Common myeloid progenitor, CD34-positive (primary cell): Measurements from ENCODE around the gene DSG2.

Experiments used
- CTCF ChIA-PET: fragments of 350-600 bp; sonication (Branson Sonifier 250); formaldehyde crosslinking; loops from one replicate; lab custom pipeline; 2021; ENCODE audit warnings: antibody characterized with exemption; lab: Charles Lee
- POLR2A ChIA-PET: fragments of 350-600 bp; sonication (Branson Sonifier 250); formaldehyde crosslinking; loops from one replicate; lab custom pipeline; 2021; ENCODE audit warnings: antibody characterized with exemption; lab: Charles Lee
- DNase-seq, 3 donors: peaks; one replicate each; pipeline versions ENCODE4 v3.0.0 to v3.0.0-alpha.2; 2013
- H3K27ac ChIP-seq, 2 experiments: 1 replicate in 1 of 2; 2 replicates in 1 of 2; pipeline ENCODE4 v1.7.0; 2013; ENCODE audit warnings: inconsistent platforms in 2 of 2, low read length in 2 of 2, mild to moderate bottlenecking in 2 of 2, low read depth in 1 of 2, moderate library complexity in 1 of 2; ENCODE audit not compliant: severe bottlenecking in 2 of 2, insufficient read depth in 1 of 2, poor library complexity in 1 of 2
- H3K27me3 ChIP-seq, 5 experiments: replicated peaks in 2 of 5; 1 replicate in 3 of 5; 2 replicates in 2 of 5; pipeline versions ENCODE4 v1.6.1 to v1.7.0; 2013; ENCODE audit warnings: low read length in 4 of 5, mild to moderate bottlenecking in 2 of 5, moderate library complexity in 2 of 5, inconsistent platforms in 1 of 5; ENCODE audit not compliant: insufficient read depth in 5 of 5, control insufficient read depth in 4 of 5
- H3K36me3 ChIP-seq, 4 experiments: 1 replicate in 2 of 4; 2 replicates in 2 of 4; pipeline versions ENCODE4 v1.6.1 to v1.7.0; 2013; ENCODE audit warnings: low read length in 3 of 4, control low read depth in 1 of 4, mild to moderate bottlenecking in 1 of 4; ENCODE audit not compliant: control insufficient read depth in 4 of 4, insufficient read depth in 4 of 4
- H3K4me1 ChIP-seq, 4 experiments: 1 replicate in 3 of 4; 2 replicates in 1 of 4; pipeline versions ENCODE4 v1.6.1 to v1.7.1; 2013; ENCODE audit warnings: low read length in 3 of 4, mild to moderate bottlenecking in 3 of 4, control low read depth in 1 of 4, inconsistent platforms in 1 of 4, moderate library complexity in 1 of 4; ENCODE audit not compliant: control insufficient read depth in 4 of 4, insufficient read depth in 4 of 4; ENCODE audit errors: control extremely low read depth in 1 of 4
- H3K4me3 ChIP-seq, 7 experiments: 1 replicate in 4 of 7; 2 replicates in 3 of 7; pipeline versions ENCODE4 v1.5.1 to v1.7.0; 2013; ENCODE audit warnings: mild to moderate bottlenecking in 7 of 7, low read length in 6 of 7, moderate library complexity in 6 of 7, inconsistent platforms in 2 of 7, low read depth in 2 of 7, control low read depth in 1 of 7; ENCODE audit not compliant: insufficient read depth in 4 of 7, control insufficient read depth in 1 of 7; ENCODE audit errors: extremely low read depth in 1 of 7
- H3K9me3 ChIP-seq, 5 experiments: 1 replicate in 4 of 5; 2 replicates in 1 of 5; pipeline versions ENCODE4 v1.6.1 to v1.7.1; 2013; ENCODE audit warnings: low read length in 4 of 5, mild to moderate bottlenecking in 2 of 5, inconsistent platforms in 1 of 5, low read depth in 1 of 5, moderate library complexity in 1 of 5; ENCODE audit not compliant: control insufficient read depth in 4 of 5, insufficient read depth in 2 of 5; ENCODE audit errors: control extremely low read depth in 1 of 5
- WGBS: methylation state at CpG from one replicate; pipeline ENCODE4 v1.1.5; 2013; ENCODE audit not compliant: insufficient coverage; 5-methylcytosine and 5-hydroxymethylcytosine counted together

The DSG2 gene

GRCh38 chr18:31498574-31499524, 872 bp downstream of the DSG2 start:
- DNase-seq: peak in 2 of 3 donors; percentile 36 to 39
- WGBS: 18% methylated on average over 13 of the region's 22 CpGs
- peak overlapping the region; percentile 20 to 79 for H3K27ac ChIP-seq

GRCh38 chr18:31500051-31500688, 2.2 kb downstream of the DSG2 start:
- no peaks in the 10 kb centered on the region for H3K9me3 ChIP-seq
- peak in 1 of 3 donors; percentile 43 for DNase-seq
- H3K4me1 ChIP-seq: peaks cover 14 to 38% (median 24%) of the 10 kb centered on the region in 4 experiments
- ChIA-PET CTCF (interaction anchor here (1.4 to 1.9 kb wide), 3 partner anchors 9 to 76 kb away, joined by 4 to 5 read pairs (median 4); no protein-coding TSS in a partner anchor), POLR2A (interaction anchor here (0.6 kb wide), 1 partner anchor 91 kb away, joined by 5 read pairs; no protein-coding TSS in a partner anchor)
- no peaks in the 10 kb centered on the region for H3K36me3 ChIP-seq
- 49% methylated on average over 6 of the region's 6 CpGs for WGBS
- H3K27ac ChIP-seq: no peak overlapping the region
- peaks cover 0 to 2% (median 0%) of the 10 kb centered on the region in 5 experiments for H3K27me3 ChIP-seq
- H3K4me3 ChIP-seq: peak overlapping the region in 2 of 7 experiments; percentile 46 to 63

More at GRCh38 chr18:31498574-31499524, 872 bp downstream of the DSG2 start:
- CTCF ChIA-PET: interaction anchor here (1.9 kb wide), 1 partner anchor 10 kb away, joined by 4 read pairs; no protein-coding TSS in a partner anchor
- peak overlapping the region; percentile 59 to 94 (median 93) for H3K4me3 ChIP-seq
- H3K36me3 ChIP-seq: no peaks in the 10 kb centered on the region
- H3K4me1 ChIP-seq: peaks cover 14 to 26% (median 19%) of the 10 kb centered on the region in 4 experiments
- POLR2A ChIA-PET: no interaction called here
- no peaks in the 10 kb centered on the region for H3K9me3 ChIP-seq
- H3K27me3 ChIP-seq: peaks cover 0 to 2% (median 0%) of the 10 kb centered on the region in 5 experiments

- no peak for DNase-seq
- Histone ChIP-seq H3K4me1 (peaks cover 14 to 36% (median 23%) of the 10 kb centered on the region in 4 experiments), H3K27me3 (no peaks in the 10 kb centered on the region), H3K9me3 (no peaks in the 10 kb centered on the region), H3K36me3 (no peaks in the 10 kb centered on the region), H3K27ac (no peak overlapping the region), H3K4me3 (no peak overlapping the region)
- 100% methylated on average over 4 of the region's 4 CpGs for WGBS
- CTCF ChIA-PET: no interaction called here
- POLR2A ChIA-PET: no interaction called here
Observed at GRCh38 chr18:31503011-31503410, 5.0 kb downstream of the DSG2 start.

- POLR2A ChIA-PET: no interaction called here
- Histone ChIP-seq H3K4me3 (peak overlapping the region in 3 of 7 experiments; percentile 22 to 64 (median 24)), H3K9me3 (no peaks in the 10 kb centered on the region), H3K27me3 (no peaks in the 10 kb centered on the region), H3K4me1 (peaks cover 5 to 24% (median 12%) of the 10 kb centered on the region in 4 experiments), H3K27ac (no peak overlapping the region), H3K36me3 (no peaks in the 10 kb centered on the region)
- CTCF ChIA-PET: interaction anchor here (0.5 kb wide), 1 partner anchor 428 kb away, joined by 3 read pairs; no protein-coding TSS in a partner anchor
- no peak for DNase-seq
- WGBS: 49% methylated on average over 10 of the region's 10 CpGs
Observed at GRCh38 chr18:31504455-31505147, 6.6 kb downstream of the DSG2 start.

GRCh38 chr18:31505156-31505555, 7.2 kb downstream of the DSG2 start:
- peak in 1 of 3 donors; percentile 24 for DNase-seq
- H3K4me3 ChIP-seq: peak overlapping the region in 2 of 7 experiments; percentile 24 to 64
- 0% methylated on average over 3 of the region's 6 CpGs for WGBS
- H3K27ac ChIP-seq: no peak overlapping the region
- H3K36me3 ChIP-seq: no peaks in the 10 kb centered on the region
- no peaks in the 10 kb centered on the region for H3K27me3 ChIP-seq
- ChIA-PET CTCF (interaction anchor here (0.5 kb wide), 1 partner anchor 427 kb away, joined by 3 read pairs; no protein-coding TSS in a partner anchor), POLR2A (no interaction called here)
- peaks cover 0 to 19% (median 8%) of the 10 kb centered on the region in 4 experiments for H3K4me1 ChIP-seq
- no peaks in the 10 kb centered on the region for H3K9me3 ChIP-seq

- Histone ChIP-seq H3K27ac (no peak overlapping the region), H3K9me3 (no peaks in the 10 kb centered on the region), H3K4me3 (no peak overlapping the region), H3K27me3 (no peaks in the 10 kb centered on the region), H3K4me1 (peaks cover 0 to 15% (median 5%) of the 10 kb centered on the region in 4 experiments), H3K36me3 (no peaks in the 10 kb centered on the region)
- CTCF ChIA-PET: interaction anchor here (0.7 to 1.4 kb wide), 2 partner anchors 9 to 486 kb away, joined by 3 to 4 read pairs; partner anchors contain the start of gene DSG2
- DNase-seq: peak in 1 of 3 donors; percentile 15
- POLR2A ChIA-PET: no interaction called here
- WGBS: 83% methylated on average over 3 of the region's 5 CpGs
Observed at GRCh38 chr18:31506024-31506742, 8.2 kb downstream of the DSG2 start.
